ENCODE data around the gene RPL5.
"Not testable (repeated sequence)": the region's sequence is repeated elsewhere in the genome, so short reads cannot be mapped to it uniquely, and the experiment has no call there.

RPL5 gene

GRCh38 chr1:92831762-92832536 is at the start of gene RPL5:
TSS of gene RPL5 (plus strand) at chr1:92832040. CDS start at chr1:92832115, 75 bp downstream.
- FAIRE-seq (peak; percentile 97), DNase-seq (ENCODE audit: extremely low spot score, insufficient read length, low read depth) (peak; percentile 98)

DNA sequence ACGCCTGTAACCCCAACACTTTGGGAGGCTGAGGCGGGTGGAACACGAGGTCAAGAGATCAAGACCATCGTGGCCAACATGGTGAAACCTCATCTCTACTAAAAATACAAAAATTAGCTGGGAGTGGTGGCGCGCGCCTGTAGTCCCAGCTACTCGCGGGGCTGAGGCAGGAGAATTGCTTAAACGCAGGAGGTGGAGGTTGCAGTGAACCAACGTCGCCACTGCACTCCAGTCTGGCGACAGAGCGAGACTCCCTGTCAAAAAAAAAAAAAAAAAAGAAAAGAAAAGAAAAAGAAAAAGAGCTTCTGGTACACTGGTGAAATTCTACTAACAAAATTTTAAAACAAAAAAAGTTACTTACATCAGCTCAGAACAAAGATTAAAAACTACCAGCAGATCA is 48.3 kb upstream of the RPL5 start:
- FAIRE-seq = not testable (repeated sequence)

GRCh38 chr1:92784021-92784638 is 47.7 kb upstream of the RPL5 start:
- DNase-seq (ENCODE audit: extremely low spot score, insufficient read length, low read depth) = peak; percentile 20

More for the DNA sequence above, 48.3 kb upstream of the RPL5 start:
- not testable (repeated sequence) for DNase-seq (ENCODE audit: extremely low spot score, insufficient read length, low read depth)

GRCh38 chr1:92784639-92785500 is 47.0 kb upstream of the RPL5 start, which contains the start of gene EVI5:
TSS of gene EVI5 (minus strand) at chr1:92785108. CDS start at chr1:92736546, 48,562 bp downstream.
- DNase-seq (ENCODE audit: extremely low spot score, insufficient read length, low read depth) (peak; percentile 76), FAIRE-seq (peak; percentile 69)

More at GRCh38 chr1:92784021-92784638, 47.7 kb upstream of the RPL5 start:
- FAIRE-seq = peak; percentile 67

DNA sequence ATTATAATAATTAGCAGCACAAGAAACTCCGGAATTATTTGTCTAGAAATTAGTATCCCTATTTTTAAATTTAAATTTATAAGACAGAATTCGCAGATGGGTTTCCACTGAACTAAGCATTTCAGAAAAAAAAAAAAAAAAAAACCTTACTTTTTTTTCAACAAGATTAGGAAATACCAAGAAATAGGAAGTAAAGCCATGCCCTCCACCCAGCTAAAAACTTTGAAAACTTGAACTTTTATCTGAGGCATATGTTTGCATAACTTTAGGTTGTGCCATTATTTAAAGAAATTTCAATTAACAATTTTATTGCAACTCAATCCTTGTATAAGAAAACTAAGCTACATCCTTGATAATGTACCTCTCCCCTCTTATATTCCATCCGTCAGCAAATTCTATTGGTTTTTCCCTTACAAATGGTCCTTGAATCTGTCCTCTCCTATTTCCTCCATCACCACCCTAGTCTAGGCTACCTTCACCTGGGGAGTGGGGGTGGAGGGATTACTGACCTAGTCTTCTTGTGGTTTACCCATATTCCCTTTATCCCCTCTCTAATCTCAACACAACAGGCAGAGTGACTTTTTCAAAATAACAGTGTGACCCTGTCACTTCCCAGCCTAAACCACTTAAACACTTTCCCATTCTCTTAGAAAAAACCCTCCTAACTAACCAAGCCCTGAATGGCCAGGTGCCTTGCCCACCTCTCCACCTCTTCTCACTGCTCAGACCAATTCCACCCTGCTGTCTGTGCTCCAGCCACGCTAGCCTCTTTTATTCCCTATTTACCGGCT is 45.5 kb upstream of the RPL5 start:
- FAIRE-seq = no peak

DNA sequence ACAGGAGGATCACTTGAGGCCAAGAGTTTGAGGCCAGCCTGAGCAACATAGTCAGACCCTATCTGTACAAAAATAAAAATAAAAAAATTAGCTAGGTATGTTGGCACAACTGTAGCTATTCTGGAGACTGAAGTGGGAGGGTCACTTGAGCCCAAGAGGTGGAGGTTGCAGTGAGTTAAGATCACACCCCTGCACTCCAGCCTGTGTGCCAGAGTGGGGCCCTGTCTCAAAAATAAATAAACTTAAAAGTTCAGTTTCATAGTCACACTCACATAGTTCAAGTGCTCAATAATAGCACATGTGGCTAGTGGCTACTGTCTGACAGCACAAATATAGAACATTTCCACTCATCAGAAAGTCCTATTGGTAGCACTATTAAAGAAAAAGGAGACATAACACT is 41.8 kb upstream of the RPL5 start:
- DNase-seq (ENCODE audit: extremely low spot score, insufficient read length, low read depth) (no peak), FAIRE-seq (no peak)

More for the DNA sequence above, 45.5 kb upstream of the RPL5 start:
- no peak for DNase-seq (ENCODE audit: extremely low spot score, insufficient read length, low read depth)

DNA sequence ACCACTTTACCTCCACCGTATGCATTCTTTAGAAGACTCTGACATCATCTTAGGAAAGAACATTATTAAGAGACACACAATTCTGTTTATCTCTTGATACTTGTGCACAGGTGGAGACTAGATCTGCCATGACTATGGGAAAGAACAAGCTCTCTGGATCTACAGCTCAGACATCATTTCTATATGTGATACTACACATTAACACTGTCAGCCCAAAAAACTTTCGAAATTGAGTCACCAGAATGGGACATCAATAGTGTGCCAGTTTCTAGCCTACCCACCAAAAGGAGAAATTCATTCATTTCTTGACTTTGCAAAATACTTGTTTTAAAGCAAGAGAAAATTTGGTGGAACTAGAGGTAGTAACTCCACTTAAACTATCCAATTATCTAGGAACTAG is 41.0 kb upstream of the RPL5 start:
- no peak for DNase-seq (ENCODE audit: extremely low spot score, insufficient read length, low read depth)
- no peak for FAIRE-seq

DNA sequence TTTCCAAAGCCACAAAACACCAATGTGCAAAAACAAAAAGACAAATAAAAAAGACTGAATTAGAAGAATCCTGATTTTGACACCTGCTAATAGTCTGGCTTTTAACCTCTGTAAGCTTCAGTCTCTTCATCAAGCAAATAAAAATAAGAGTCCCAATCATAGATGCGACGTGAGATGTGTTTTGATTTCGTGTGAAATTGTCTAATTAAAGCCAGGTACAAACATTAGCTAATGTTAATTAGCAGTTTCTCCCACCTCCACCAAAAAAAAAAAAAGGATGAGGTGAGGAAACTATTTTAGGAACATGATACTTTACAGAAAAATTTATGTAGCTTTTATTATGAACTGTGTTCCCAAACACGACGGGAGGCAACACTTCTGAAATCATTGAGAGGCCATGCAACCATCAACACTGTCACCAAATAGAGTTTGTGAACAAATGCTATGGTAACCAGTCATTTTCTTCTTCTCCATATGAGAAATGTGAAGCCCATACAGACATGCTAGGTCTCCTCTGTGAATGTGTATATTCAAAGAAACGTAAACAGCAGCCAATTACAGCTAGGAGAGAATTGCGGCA is 40.3 kb upstream of the RPL5 start:
- FAIRE-seq = no peak
- DNase-seq (ENCODE audit: extremely low spot score, insufficient read length, low read depth) = no peak

DNA sequence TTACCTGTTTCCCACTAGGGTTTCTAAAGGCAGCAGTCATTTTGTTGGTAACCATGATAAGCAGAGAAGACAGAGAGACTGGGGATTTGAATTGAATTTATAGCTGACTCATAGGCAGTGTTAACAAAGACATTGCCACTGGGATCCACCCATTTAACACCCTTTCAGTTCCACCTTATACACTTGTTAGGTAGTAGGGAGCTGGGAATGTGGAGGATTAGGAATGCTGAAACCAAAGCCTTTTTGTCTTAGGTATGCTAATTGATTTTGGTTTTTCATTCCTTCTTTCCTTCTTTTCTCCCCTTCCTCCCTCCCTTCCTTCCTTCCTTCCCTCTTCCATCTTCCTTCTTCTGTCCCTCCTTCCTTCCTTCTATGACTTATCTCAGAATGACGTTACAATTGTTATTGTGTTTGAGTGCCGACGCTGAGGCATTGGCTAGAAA is 39.5 kb upstream of the RPL5 start:
- no peak for FAIRE-seq

GRCh38 chr1:92795166-92795565 is 36.7 kb upstream of the RPL5 start:
- no peak for FAIRE-seq

More for the DNA sequence above, 39.5 kb upstream of the RPL5 start:
- no peak for DNase-seq (ENCODE audit: extremely low spot score, insufficient read length, low read depth)

GRCh38 chr1:92797297-92797696 is 34.5 kb upstream of the RPL5 start:
- FAIRE-seq = no peak

More at GRCh38 chr1:92795166-92795565, 36.7 kb upstream of the RPL5 start:
- no peak for DNase-seq (ENCODE audit: extremely low spot score, insufficient read length, low read depth)

GRCh38 chr1:92797961-92798360 is 33.9 kb upstream of the RPL5 start:
- FAIRE-seq (no peak), DNase-seq (ENCODE audit: extremely low spot score, insufficient read length, low read depth) (no peak)

More at GRCh38 chr1:92797297-92797696, 34.5 kb upstream of the RPL5 start:
- DNase-seq (ENCODE audit: extremely low spot score, insufficient read length, low read depth) = no peak

- no peak for FAIRE-seq
- no peak for DNase-seq (ENCODE audit: extremely low spot score, insufficient read length, low read depth)
Measured at GRCh38 chr1:92803140-92803887, 28.5 kb upstream of the RPL5 start.

DNA sequence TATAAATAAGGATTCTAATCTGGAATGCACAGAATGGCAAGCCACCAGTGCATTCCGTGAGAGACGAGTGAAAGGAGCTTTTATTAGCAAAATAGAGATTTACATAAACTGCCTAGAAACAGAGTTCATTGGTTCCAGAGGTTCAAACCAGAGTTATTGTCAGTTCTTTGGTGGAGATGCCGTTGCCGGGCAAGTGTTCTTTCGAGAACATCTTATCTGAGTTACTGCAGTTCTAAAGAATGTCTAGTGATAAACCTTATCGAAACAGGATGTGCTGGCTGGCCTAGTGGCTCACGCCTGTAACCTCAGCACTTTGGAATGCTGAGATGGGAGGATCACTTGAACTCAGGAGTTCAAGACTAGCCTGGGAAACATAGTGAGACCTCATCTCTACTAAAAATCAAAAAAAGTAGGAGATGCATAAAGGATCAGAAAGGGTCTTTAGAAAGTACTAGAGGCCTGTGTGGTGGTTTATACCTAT is 27.1 kb upstream of the RPL5 start:
- FAIRE-seq (peak; percentile 45), DNase-seq (ENCODE audit: extremely low spot score, insufficient read length, low read depth) (no peak)

GRCh38 chr1:92805216-92805615 is 26.6 kb upstream of the RPL5 start:
- DNase-seq (ENCODE audit: extremely low spot score, insufficient read length, low read depth) (no peak), FAIRE-seq (no peak)

GRCh38 chr1:92808381-92808780 is 23.5 kb upstream of the RPL5 start:
- no peak for FAIRE-seq

GRCh38 chr1:92816732-92817131 is 15.1 kb upstream of the RPL5 start:
- DNase-seq (ENCODE audit: extremely low spot score, insufficient read length, low read depth) (no peak), FAIRE-seq (no peak)

More at GRCh38 chr1:92808381-92808780, 23.5 kb upstream of the RPL5 start:
- DNase-seq (ENCODE audit: extremely low spot score, insufficient read length, low read depth) = no peak

- FAIRE-seq = no peak
Measured at GRCh38 chr1:92817137-92817697, 14.6 kb upstream of the RPL5 start.

More at GRCh38 chr1:92817137-92817697, 14.6 kb upstream of the RPL5 start:
- no peak for DNase-seq (ENCODE audit: extremely low spot score, insufficient read length, low read depth)

All from GM18507 (cell line).